Measurements from ENCODE around the gene SMIM31. TPM values are rescaled to one million over a fixed set of nuclear protein-coding genes. Genes with fewer than 3 reads are reported as not detected.

SMIM31 gene
- total and polyA plus RNA-seq, 9 of the 15 experiments (the other 6 are each of a cell fraction or from before 2014, with no cell fraction given), result not detected

DNA sequence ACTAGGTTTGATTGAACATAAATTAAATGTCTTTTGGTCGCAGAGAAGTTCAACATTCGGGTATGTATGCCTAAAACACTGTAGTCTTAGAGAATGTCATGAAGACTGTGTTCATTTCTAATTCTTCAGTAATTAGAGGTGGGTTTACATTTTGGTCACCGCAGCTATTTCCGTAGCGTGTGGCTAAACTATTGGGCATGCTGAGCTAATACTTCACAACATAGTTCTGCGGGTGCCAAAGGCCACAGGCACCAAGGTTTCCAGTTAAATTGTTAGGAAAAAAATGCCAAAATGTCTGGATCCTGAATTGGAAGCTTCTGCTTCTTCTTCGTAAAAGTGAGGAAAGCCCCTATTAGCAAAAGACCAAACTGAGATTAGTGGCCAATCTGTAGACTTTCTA, 25.1 kb downstream of the SMIM31 start:
- Histone ChIP-seq H3K9me1 (ENCODE audit: control insufficient read depth, insufficient read depth, low read length) (no peaks in the 10 kb centered on the region), H2AFZ (ENCODE audit: low read depth, low read length) (no peak overlapping the region), H3K36me3 (ENCODE audit: control insufficient read depth, insufficient read depth, low read length) (no peaks in the 10 kb centered on the region), H3K27me3 (ENCODE audit: control insufficient read depth in 2 of 2, insufficient read depth in 2 of 2, low read length in 2 of 2) (no peaks in the 10 kb centered on the region; a peak in 1 of 5 replicates), H3K9ac (ENCODE audit: insufficient read depth in 1 of 2, low read depth in 2 of 2, low read length in 2 of 2) (no peak overlapping the region), H3K4me2 (ENCODE audit: insufficient read depth, low read length) (no peak overlapping the region), H3K9me3 (replicated peaks; ENCODE audit: control insufficient read depth, insufficient read depth, low read depth, low read length) (no peaks in the 10 kb centered on the region), H3K27ac (ENCODE audit: extremely low read depth, low read depth, low read length) (no peak overlapping the region), H3K79me2 (ENCODE audit: control insufficient read depth, insufficient read depth, low read length) (no peaks in the 10 kb centered on the region), H4K20me1 (replicated peaks; ENCODE audit: control insufficient read depth, insufficient read depth, low read length) (no peaks in the 10 kb centered on the region), H3K4me3 (no peak overlapping the region), H3K4me1 (replicated peaks in 1 of 2; ENCODE audit: control insufficient read depth in 2 of 2, insufficient read depth in 2 of 2, low read length in 2 of 2) (no peaks in the 10 kb centered on the region)
- in situ Hi-C loops (cut with MboI), result loop anchor here (10.0 kb wide), 2 partner anchors 316 to 686 kb away; no protein-coding TSS in a partner anchor
- intact Hi-C loops (cut with micrococcal nuclease), result loop anchor here (2.0 kb wide), 1 partner anchor 218 kb away; no protein-coding TSS in a partner anchor
- FAIRE-seq (no peak), ATAC-seq (no peak), DNase-seq (ENCODE audit: extremely low read depth in 1 of 4, low spot score in 3 of 4) (no peak)
- ChIA-PET CTCF (ENCODE audit: low intra/inter-chr PET ratio) (interaction anchor here (0.6 kb wide), 1 partner anchor 9 kb away, joined by 3 read pairs; no protein-coding TSS in a partner anchor), POLR2A (no interaction called here)
- WGBS (ENCODE audit: insufficient coverage, low coverage, missing lambda C conversion rate), result 3% methylated on average over 7 of the region's 7 CpGs
- no TSS peak for BruUV-seq (replicated peaks)
- TF ChIP-seq KDM1A (IDR thresholded peaks at IDR 0.05) (no peak), ZNF324 (CRISPR knock-in tag; IDR thresholded peaks at IDR 0.05) (no peak), ETV5 (CRISPR knock-in tag; IDR thresholded peaks at IDR 0.05; ENCODE audit: low read depth) (no peak), KLF6 (CRISPR knock-in tag; IDR thresholded peaks at IDR 0.05; ENCODE audit: borderline replicate concordance) (no peak), RBBP5 (IDR thresholded peaks at IDR 0.05; ENCODE audit: borderline replicate concordance, insufficient read depth, low read length, poor library complexity, severe bottlenecking) (no peak), ZNF280A (IDR thresholded peaks at IDR 0.05; ENCODE audit: low read depth, partially characterized antibody) (no peak), BRD4 (IDR thresholded peaks at IDR 0.05) (no peak), ZBTB1 (CRISPR knock-in tag; IDR thresholded peaks at IDR 0.05; ENCODE audit: borderline replicate concordance, low read depth) (no peak), ZNF23 (CRISPR knock-in tag; IDR thresholded peaks at IDR 0.05) (no peak), GTF3C2 (IDR thresholded peaks at IDR 0.05; ENCODE audit: borderline replicate concordance, extremely low read depth, insufficient read length) (no peak), MCM5 (IDR thresholded peaks at IDR 0.05; ENCODE audit: low read depth) (no peak), ILF3 (IDR thresholded peaks at IDR 0.05; ENCODE audit: borderline replicate concordance) (no peak), TCFL5 (CRISPR knock-in tag; conservative IDR thresholded peaks at IDR 0.05) (no peak)
- TF ChIP-seq, protein P1, sequence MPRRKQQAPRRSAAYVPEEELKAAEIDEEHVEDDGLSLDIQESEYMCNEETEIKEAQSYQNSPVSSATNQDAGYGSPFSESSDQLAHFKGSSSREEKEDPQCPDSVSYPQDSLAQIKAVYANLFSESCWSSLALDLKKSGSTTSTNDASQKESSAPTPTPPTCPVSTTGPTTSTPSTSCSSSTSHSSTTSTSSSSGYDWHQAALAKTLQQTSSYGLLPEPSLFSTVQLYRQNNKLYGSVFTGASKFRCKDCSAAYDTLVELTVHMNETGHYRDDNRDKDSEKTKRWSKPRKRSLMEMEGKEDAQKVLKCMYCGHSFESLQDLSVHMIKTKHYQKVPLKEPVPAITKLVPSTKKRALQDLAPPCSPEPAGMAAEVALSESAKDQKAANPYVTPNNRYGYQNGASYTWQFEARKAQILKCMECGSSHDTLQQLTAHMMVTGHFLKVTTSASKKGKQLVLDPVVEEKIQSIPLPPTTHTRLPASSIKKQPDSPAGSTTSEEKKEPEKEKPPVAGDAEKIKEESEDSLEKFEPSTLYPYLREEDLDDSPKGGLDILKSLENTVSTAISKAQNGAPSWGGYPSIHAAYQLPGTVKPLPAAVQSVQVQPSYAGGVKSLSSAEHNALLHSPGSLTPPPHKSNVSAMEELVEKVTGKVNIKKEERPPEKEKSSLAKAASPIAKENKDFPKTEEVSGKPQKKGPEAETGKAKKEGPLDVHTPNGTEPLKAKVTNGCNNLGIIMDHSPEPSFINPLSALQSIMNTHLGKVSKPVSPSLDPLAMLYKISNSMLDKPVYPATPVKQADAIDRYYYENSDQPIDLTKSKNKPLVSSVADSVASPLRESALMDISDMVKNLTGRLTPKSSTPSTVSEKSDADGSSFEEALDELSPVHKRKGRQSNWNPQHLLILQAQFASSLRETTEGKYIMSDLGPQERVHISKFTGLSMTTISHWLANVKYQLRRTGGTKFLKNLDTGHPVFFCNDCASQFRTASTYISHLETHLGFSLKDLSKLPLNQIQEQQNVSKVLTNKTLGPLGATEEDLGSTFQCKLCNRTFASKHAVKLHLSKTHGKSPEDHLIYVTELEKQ (CRISPR knock-in tag; IDR thresholded peaks at IDR 0.05), result no peak
